Liver (tissue), 9 donors: ENCODE data around the gene PAX5. TPM values are rescaled to one million over a fixed set of nuclear protein-coding genes. Genes with fewer than 3 reads are reported as not detected.

ENCODE experiments used
- DNase-seq: peaks from one replicate; pipeline ENCODE4 v3.0.0-alpha.2; 2017; ENCODE audit warnings: low spot score
- H3K27ac ChIP-seq, 2 donors: one replicate each; pipeline ENCODE4 v1.7.0; 2013; ENCODE audit warnings: inconsistent platforms in 2 of 2, low read length in 2 of 2, control low read depth in 1 of 2, low read depth in 1 of 2, mild to moderate bottlenecking in 1 of 2
- H3K27me3 ChIP-seq, 4 donors: one replicate each; pipeline versions ENCODE4 v1.6.1 to v1.7.0; 2013; ENCODE audit warnings: low read length in 3 of 4, inconsistent platforms in 1 of 4, mild to moderate bottlenecking in 1 of 4, moderate library complexity in 1 of 4; ENCODE audit not compliant: control insufficient read depth in 4 of 4, insufficient read depth in 4 of 4
- H3K36me3 ChIP-seq, 4 donors: one replicate each; pipeline versions ENCODE4 v1.6.1 to v1.7.0; 2013; ENCODE audit warnings: low read length in 3 of 4, mild to moderate bottlenecking in 3 of 4, low read depth in 1 of 4, moderate library complexity in 1 of 4; ENCODE audit not compliant: control insufficient read depth in 4 of 4, insufficient read depth in 3 of 4
- H3K4me1 ChIP-seq, 4 donors: one replicate each; pipeline versions ENCODE4 v1.6.1 to v1.7.0; 2013; ENCODE audit warnings: low read length in 3 of 4, mild to moderate bottlenecking in 3 of 4, moderate library complexity in 1 of 4; ENCODE audit not compliant: control insufficient read depth in 4 of 4, insufficient read depth in 4 of 4
- H3K4me3 ChIP-seq, 3 donors: one replicate each; pipeline versions ENCODE4 v1.6.1 to v1.7.0; 2013; ENCODE audit warnings: low read length in 3 of 3, control low read depth in 1 of 3, low read depth in 1 of 3, mild to moderate bottlenecking in 1 of 3
- H3K9ac ChIP-seq, 2 donors: one replicate each; pipeline ENCODE4 v1.7.0; 2013; ENCODE audit warnings: low read length in 2 of 2, mild to moderate bottlenecking in 2 of 2, moderate library complexity in 2 of 2, control low read depth in 1 of 2, low read depth in 1 of 2
- H3K9me3 ChIP-seq, 4 donors: one replicate each; pipeline versions ENCODE4 v1.6.1 to v1.7.0; 2013; ENCODE audit warnings: low read length in 3 of 4; ENCODE audit not compliant: control insufficient read depth in 4 of 4
- ATF3 ChIP-seq: IDR thresholded peaks from 2 replicates; pipeline ENCODE4 v1.6.1; 2016; ENCODE audit warnings: antibody characterized with exemption
- CTCF ChIP-seq: fragments of 150-350 bp; IDR thresholded peaks from 2 replicates; pipeline ENCODE4 v1.5.1; 2017; ENCODE audit warnings: improper control_type of control experiment, low read depth, low read length; ENCODE audit not compliant: missing input control
- EGR1 ChIP-seq, 2 donors: IDR thresholded peaks; 2 replicates each; pipeline ENCODE4 v1.6.1; 2016 to 2018; ENCODE audit warnings: antibody characterized with exemption in 2 of 2, low read depth in 2 of 2
- FOXA1 ChIP-seq: IDR thresholded peaks from 2 replicates; pipeline ENCODE4 v1.6.1; 2016; ENCODE audit warnings: antibody characterized with exemption
- GABPA ChIP-seq, 2 donors: IDR thresholded peaks in 1 of 2; conservative IDR thresholded peaks in 1 of 2; 2 replicates each; pipeline ENCODE4 v1.6.1; 2016; ENCODE audit warnings: antibody characterized with exemption in 2 of 2, mild to moderate bottlenecking in 1 of 2, moderate library complexity in 1 of 2
- HNF4A ChIP-seq, 2 donors: conservative IDR thresholded peaks; 2 replicates each; pipeline ENCODE4 v1.6.1; 2016; ENCODE audit warnings: antibody characterized with exemption in 2 of 2, mild to moderate bottlenecking in 2 of 2
- HNF4G ChIP-seq: IDR thresholded peaks from 2 replicates; pipeline ENCODE4 v1.6.1; 2016; ENCODE audit warnings: antibody characterized with exemption
- JUND ChIP-seq, 2 donors: IDR thresholded peaks; 2 replicates each; pipeline ENCODE4 v1.6.1; 2016; ENCODE audit warnings: antibody characterized with exemption in 2 of 2
- REST ChIP-seq: IDR thresholded peaks from 2 replicates; pipeline ENCODE4 v1.6.1; 2016; ENCODE audit warnings: antibody characterized with exemption, mild to moderate bottlenecking
- RXRA ChIP-seq, 2 donors: IDR thresholded peaks; 2 replicates each; pipeline ENCODE4 v1.6.1; 2017 to 2018; ENCODE audit warnings: antibody characterized with exemption in 2 of 2, mild to moderate bottlenecking in 1 of 2
- SP1 ChIP-seq: IDR thresholded peaks from 2 replicates; pipeline ENCODE4 v1.6.1; 2018; ENCODE audit warnings: antibody characterized with exemption, mild to moderate bottlenecking
- TAF1 ChIP-seq: conservative IDR thresholded peaks from 2 replicates; pipeline ENCODE4 v1.6.1; 2016; ENCODE audit warnings: antibody characterized with exemption, mild to moderate bottlenecking
- YY1 ChIP-seq: IDR thresholded peaks from 2 replicates; pipeline ENCODE4 v1.6.1; 2016; ENCODE audit warnings: antibody characterized with exemption, mild to moderate bottlenecking
- ZBTB33 ChIP-seq: IDR thresholded peaks from 2 replicates; pipeline ENCODE4 v1.6.1; 2016; ENCODE audit warnings: antibody characterized with exemption
- WGBS: extraction: QIAGEN DNeasy Blood & Tissue Kit; methylation state at CpG from one replicate; pipeline ENCODE4 v1.1.7; 2013; 5-methylcytosine and 5-hydroxymethylcytosine counted together
- polyA plus RNA-seq, 2 donors: library from polyadenylated mRNA; stranded (reverse) in 1 of 2; unstranded in 1 of 2; fragments of 200-250 nt in 1 of 2; fragments of >200 nt in 1 of 2; fragmentation: Nextera tagmentation in 1 of 2; extraction: Ambion mirVana in 1 of 2; gene quantifications; one replicate each; pipeline versions ENCODE4 v1.2.1 to v1.2.3, GENCODE V29; 2013 to 2015
- total RNA-seq, 2 donors: library from RNA; depleted of rRNA; stranded (reverse); fragments of >200 nt; gene quantifications; one replicate each; pipeline ENCODE4 v1.2.3, GENCODE V29; 2014
- donor health status: healthy.
- donor health status: healthy.
- donor health status: healthy.
- donor health status: healthy.
- donor health status: healthy.

Gene PAX5
- total and polyA plus RNA-seq, 4 donors: 0.05 to 2.7 (median 0.11) TPM

- TF ChIP-seq EGR1 (IDR thresholded peaks at IDR 0.05; ENCODE audit: low read depth in 2 of 2) (no peak), HNF4G (no peak), SP1 (no peak)
These were observed 230.1 kb downstream of the PAX5 start (continued) for GRCh38 chr9:36803961-36804360.

- Histone ChIP-seq H3K9me3 (peaks cover 0 to 4% (median 0%) of the 10 kb centered on the region in 4 donors), H3K4me3 (no peak overlapping the region), H3K27ac (no peak overlapping the region), H3K36me3 (no peaks in the 10 kb centered on the region), H3K27me3 (no peaks in the 10 kb centered on the region), H3K4me1 (no peaks in the 10 kb centered on the region), H3K9ac (no peak overlapping the region)
- DNase-seq: no peak
- TF ChIP-seq FOXA1 (no peak), HNF4A (conservative IDR thresholded peaks at IDR 0.05) (no peak), EGR1 (IDR thresholded peaks at IDR 0.05; ENCODE audit: low read depth in 2 of 2) (no peak), ZBTB33 (no peak), TAF1 (no peak), HNF4G (no peak), GABPA (IDR thresholded peaks at IDR 0.05 in 1 of 2, conservative IDR thresholded peaks at IDR 0.05 in 1 of 2) (no peak), REST (no peak), JUND (IDR thresholded peaks at IDR 0.05) (no peak), RXRA (IDR thresholded peaks at IDR 0.05) (no peak), YY1 (no peak), CTCF (no peak), SP1 (no peak), ATF3 (no peak)
- 50% methylated on average over 15 of the region's 15 CpGs for WGBS
These were observed 231.7 kb downstream of the PAX5 start for GRCh38 chr9:36802201-36802920.
